WTC11 (cell line): ENCODE measurements around the gene OTOA.

Experiments used
- CBFB ChIP-seq: sonication (generic); formaldehyde crosslinking; IDR thresholded peaks from 2 replicates; pipeline ENCODE4 v1.8.1; 2022; ENCODE audit warnings: mild to moderate bottlenecking, low read depth, missing genetic modification reagents
- GRHL2 ChIP-seq: fragments of 250-450 bp; sonication (Bioruptor Pico); IDR thresholded peaks from 2 replicates; pipeline ENCODE4 v1.8.0; 2022; ENCODE audit warnings: mild to moderate bottlenecking, moderate library complexity; ENCODE audit not compliant: insufficient replicate concordance, severe bottlenecking
- NR2C2 ChIP-seq: sonication (generic); formaldehyde crosslinking; IDR thresholded peaks from 2 replicates; pipeline ENCODE4 v1.8.0; 2022; ENCODE audit warnings: mild to moderate bottlenecking, missing genetic modification reagents
- TP53 ChIP-seq: sonication (generic); formaldehyde crosslinking; IDR thresholded peaks from 2 replicates; pipeline ENCODE4 v1.8.1; 2023; ENCODE audit warnings: mild to moderate bottlenecking, missing genetic modification reagents
- ZNF232 ChIP-seq: sonication (generic); formaldehyde crosslinking; IDR thresholded peaks from 2 replicates; pipeline ENCODE4 v1.8.0; 2022; ENCODE audit warnings: mild to moderate bottlenecking, missing genetic modification reagents
- TF ChIP-seq, protein P1 (sequence below): fragments of 250-450 bp; sonication (Bioruptor Pico); IDR thresholded peaks from 2 replicates; pipeline ENCODE4 v1.9.0; 2021; ENCODE audit warnings: mild to moderate bottlenecking
- TF ChIP-seq, protein P2 (sequence below): sonication (generic); formaldehyde crosslinking; IDR thresholded peaks from 2 replicates; pipeline ENCODE4 v1.8.0; 2023; ENCODE audit warnings: missing genetic modification reagents, mild to moderate bottlenecking, borderline replicate concordance
- TF ChIP-seq, protein P3 (sequence below): sonication (generic); formaldehyde crosslinking; conservative IDR thresholded peaks from 2 replicates; pipeline ENCODE4 v1.8.1; 2023; ENCODE audit warnings: mild to moderate bottlenecking, low read depth, missing genetic modification reagents, moderate library complexity
- TF ChIP-seq, protein P4 (sequence below): fragments of 200-600 bp; IDR thresholded peaks from 2 replicates; pipeline ENCODE4 v1.8.0; 2022; ENCODE audit warnings: antibody characterized with exemption
- TF ChIP-seq, protein P5 (sequence below): sonication (generic); formaldehyde crosslinking; IDR thresholded peaks from 2 replicates; pipeline ENCODE4 v1.8.1; 2022; ENCODE audit warnings: missing genetic modification reagents, borderline replicate concordance
- TF ChIP-seq, protein P6 (sequence below): sonication (generic); formaldehyde crosslinking; IDR thresholded peaks from 2 replicates; pipeline ENCODE4 v1.8.0; 2022; ENCODE audit warnings: mild to moderate bottlenecking, missing genetic modification reagents
- TF ChIP-seq, protein P7 (sequence below): sonication (generic); formaldehyde crosslinking; IDR thresholded peaks from 2 replicates; pipeline ENCODE4 v1.8.1; 2023; ENCODE audit warnings: mild to moderate bottlenecking, missing genetic modification reagents

DNA sequence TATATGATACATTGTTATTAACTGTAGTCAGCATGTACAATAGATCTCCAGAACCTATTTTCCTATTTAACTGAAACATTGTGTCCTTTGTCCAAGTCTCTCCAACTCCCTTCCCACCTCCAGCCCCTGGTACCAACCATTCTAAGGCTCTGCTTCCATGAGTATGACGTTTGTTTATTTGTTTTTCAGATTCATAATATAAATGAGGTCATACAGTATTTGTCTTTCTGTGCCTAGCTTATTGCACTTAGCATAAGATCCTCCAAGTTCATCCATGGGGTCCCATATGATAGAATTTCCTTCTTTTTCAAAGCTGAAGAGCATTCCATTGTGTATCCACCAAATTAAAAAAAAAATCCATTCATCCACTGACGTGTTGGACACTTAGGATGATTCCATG lies 39.4 kb downstream of the OTOA start:
- TF ChIP-seq CBFB (CRISPR knock-in tag) (no peak), ZNF232 (CRISPR knock-in tag) (no peak), NR2C2 (no peak), TP53 (CRISPR knock-in tag) (no peak), GRHL2 (no peak)
- TF ChIP-seq, protein P1, sequence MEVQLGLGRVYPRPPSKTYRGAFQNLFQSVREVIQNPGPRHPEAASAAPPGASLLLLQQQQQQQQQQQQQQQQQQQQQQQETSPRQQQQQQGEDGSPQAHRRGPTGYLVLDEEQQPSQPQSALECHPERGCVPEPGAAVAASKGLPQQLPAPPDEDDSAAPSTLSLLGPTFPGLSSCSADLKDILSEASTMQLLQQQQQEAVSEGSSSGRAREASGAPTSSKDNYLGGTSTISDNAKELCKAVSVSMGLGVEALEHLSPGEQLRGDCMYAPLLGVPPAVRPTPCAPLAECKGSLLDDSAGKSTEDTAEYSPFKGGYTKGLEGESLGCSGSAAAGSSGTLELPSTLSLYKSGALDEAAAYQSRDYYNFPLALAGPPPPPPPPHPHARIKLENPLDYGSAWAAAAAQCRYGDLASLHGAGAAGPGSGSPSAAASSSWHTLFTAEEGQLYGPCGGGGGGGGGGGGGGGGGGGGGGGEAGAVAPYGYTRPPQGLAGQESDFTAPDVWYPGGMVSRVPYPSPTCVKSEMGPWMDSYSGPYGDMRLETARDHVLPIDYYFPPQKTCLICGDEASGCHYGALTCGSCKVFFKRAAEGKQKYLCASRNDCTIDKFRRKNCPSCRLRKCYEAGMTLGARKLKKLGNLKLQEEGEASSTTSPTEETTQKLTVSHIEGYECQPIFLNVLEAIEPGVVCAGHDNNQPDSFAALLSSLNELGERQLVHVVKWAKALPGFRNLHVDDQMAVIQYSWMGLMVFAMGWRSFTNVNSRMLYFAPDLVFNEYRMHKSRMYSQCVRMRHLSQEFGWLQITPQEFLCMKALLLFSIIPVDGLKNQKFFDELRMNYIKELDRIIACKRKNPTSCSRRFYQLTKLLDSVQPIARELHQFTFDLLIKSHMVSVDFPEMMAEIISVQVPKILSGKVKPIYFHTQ (CRISPR knock-in tag), result no peak
- TF ChIP-seq, protein P2, sequence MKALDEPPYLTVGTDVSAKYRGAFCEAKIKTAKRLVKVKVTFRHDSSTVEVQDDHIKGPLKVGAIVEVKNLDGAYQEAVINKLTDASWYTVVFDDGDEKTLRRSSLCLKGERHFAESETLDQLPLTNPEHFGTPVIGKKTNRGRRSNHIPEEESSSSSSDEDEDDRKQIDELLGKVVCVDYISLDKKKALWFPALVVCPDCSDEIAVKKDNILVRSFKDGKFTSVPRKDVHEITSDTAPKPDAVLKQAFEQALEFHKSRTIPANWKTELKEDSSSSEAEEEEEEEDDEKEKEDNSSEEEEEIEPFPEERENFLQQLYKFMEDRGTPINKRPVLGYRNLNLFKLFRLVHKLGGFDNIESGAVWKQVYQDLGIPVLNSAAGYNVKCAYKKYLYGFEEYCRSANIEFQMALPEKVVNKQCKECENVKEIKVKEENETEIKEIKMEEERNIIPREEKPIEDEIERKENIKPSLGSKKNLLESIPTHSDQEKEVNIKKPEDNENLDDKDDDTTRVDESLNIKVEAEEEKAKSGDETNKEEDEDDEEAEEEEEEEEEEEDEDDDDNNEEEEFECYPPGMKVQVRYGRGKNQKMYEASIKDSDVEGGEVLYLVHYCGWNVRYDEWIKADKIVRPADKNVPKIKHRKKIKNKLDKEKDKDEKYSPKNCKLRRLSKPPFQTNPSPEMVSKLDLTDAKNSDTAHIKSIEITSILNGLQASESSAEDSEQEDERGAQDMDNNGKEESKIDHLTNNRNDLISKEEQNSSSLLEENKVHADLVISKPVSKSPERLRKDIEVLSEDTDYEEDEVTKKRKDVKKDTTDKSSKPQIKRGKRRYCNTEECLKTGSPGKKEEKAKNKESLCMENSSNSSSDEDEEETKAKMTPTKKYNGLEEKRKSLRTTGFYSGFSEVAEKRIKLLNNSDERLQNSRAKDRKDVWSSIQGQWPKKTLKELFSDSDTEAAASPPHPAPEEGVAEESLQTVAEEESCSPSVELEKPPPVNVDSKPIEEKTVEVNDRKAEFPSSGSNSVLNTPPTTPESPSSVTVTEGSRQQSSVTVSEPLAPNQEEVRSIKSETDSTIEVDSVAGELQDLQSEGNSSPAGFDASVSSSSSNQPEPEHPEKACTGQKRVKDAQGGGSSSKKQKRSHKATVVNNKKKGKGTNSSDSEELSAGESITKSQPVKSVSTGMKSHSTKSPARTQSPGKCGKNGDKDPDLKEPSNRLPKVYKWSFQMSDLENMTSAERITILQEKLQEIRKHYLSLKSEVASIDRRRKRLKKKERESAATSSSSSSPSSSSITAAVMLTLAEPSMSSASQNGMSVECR (CRISPR knock-in tag), result no peak
- TF ChIP-seq, protein P3, sequence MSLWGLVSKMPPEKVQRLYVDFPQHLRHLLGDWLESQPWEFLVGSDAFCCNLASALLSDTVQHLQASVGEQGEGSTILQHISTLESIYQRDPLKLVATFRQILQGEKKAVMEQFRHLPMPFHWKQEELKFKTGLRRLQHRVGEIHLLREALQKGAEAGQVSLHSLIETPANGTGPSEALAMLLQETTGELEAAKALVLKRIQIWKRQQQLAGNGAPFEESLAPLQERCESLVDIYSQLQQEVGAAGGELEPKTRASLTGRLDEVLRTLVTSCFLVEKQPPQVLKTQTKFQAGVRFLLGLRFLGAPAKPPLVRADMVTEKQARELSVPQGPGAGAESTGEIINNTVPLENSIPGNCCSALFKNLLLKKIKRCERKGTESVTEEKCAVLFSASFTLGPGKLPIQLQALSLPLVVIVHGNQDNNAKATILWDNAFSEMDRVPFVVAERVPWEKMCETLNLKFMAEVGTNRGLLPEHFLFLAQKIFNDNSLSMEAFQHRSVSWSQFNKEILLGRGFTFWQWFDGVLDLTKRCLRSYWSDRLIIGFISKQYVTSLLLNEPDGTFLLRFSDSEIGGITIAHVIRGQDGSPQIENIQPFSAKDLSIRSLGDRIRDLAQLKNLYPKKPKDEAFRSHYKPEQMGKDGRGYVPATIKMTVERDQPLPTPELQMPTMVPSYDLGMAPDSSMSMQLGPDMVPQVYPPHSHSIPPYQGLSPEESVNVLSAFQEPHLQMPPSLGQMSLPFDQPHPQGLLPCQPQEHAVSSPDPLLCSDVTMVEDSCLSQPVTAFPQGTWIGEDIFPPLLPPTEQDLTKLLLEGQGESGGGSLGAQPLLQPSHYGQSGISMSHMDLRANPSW, result no peak
- TF ChIP-seq, protein P4, sequence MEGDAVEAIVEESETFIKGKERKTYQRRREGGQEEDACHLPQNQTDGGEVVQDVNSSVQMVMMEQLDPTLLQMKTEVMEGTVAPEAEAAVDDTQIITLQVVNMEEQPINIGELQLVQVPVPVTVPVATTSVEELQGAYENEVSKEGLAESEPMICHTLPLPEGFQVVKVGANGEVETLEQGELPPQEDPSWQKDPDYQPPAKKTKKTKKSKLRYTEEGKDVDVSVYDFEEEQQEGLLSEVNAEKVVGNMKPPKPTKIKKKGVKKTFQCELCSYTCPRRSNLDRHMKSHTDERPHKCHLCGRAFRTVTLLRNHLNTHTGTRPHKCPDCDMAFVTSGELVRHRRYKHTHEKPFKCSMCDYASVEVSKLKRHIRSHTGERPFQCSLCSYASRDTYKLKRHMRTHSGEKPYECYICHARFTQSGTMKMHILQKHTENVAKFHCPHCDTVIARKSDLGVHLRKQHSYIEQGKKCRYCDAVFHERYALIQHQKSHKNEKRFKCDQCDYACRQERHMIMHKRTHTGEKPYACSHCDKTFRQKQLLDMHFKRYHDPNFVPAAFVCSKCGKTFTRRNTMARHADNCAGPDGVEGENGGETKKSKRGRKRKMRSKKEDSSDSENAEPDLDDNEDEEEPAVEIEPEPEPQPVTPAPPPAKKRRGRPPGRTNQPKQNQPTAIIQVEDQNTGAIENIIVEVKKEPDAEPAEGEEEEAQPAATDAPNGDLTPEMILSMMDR, result no peak
- TF ChIP-seq, protein P5, sequence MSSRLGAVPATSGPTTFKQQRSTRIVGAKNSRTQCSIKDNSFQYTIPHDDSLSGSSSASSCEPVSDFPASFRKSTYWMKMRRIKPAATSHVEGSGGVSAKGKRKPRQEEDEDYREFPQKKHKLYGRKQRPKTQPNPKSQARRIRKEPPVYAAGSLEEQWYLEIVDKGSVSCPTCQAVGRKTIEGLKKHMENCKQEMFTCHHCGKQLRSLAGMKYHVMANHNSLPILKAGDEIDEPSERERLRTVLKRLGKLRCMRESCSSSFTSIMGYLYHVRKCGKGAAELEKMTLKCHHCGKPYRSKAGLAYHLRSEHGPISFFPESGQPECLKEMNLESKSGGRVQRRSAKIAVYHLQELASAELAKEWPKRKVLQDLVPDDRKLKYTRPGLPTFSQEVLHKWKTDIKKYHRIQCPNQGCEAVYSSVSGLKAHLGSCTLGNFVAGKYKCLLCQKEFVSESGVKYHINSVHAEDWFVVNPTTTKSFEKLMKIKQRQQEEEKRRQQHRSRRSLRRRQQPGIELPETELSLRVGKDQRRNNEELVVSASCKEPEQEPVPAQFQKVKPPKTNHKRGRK (CRISPR knock-in tag), result no peak
- TF ChIP-seq, protein P6, sequence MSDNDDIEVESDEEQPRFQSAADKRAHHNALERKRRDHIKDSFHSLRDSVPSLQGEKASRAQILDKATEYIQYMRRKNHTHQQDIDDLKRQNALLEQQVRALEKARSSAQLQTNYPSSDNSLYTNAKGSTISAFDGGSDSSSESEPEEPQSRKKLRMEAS (CRISPR knock-in tag), result no peak
- TF ChIP-seq, protein P7, sequence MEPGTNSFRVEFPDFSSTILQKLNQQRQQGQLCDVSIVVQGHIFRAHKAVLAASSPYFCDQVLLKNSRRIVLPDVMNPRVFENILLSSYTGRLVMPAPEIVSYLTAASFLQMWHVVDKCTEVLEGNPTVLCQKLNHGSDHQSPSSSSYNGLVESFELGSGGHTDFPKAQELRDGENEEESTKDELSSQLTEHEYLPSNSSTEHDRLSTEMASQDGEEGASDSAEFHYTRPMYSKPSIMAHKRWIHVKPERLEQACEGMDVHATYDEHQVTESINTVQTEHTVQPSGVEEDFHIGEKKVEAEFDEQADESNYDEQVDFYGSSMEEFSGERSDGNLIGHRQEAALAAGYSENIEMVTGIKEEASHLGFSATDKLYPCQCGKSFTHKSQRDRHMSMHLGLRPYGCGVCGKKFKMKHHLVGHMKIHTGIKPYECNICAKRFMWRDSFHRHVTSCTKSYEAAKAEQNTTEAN (CRISPR knock-in tag), result no peak
